Epithelial cell of proximal tubule (primary cell): ENCODE results near the gene HOXB6. TPM values are rescaled to one million over a fixed set of nuclear protein-coding genes. Genes with fewer than 3 reads are reported as not detected.

Experiments
- DNase-seq: peaks from one replicate; pipeline ENCODE4 v3.0.0-alpha.2; 2011; ENCODE audit warnings: low read depth
- H3K4me3 ChIP-seq: 2 replicates; pipeline ENCODE4 v1.5.1; 2011; ENCODE audit warnings: low read depth, mild to moderate bottlenecking, low read length
- CTCF ChIP-seq: conservative IDR thresholded peaks from 2 replicates; pipeline ENCODE4 v1.5.1; 2012; ENCODE audit warnings: low read depth, mild to moderate bottlenecking, low read length
- total RNA-seq: library from RNA; depleted of rRNA; stranded (reverse); fragments of >200 nt; gene quantifications from 2 replicates; pipeline ENCODE4 v1.2.3, GENCODE V29; 2015

HOXB6 gene
- total RNA-seq, 1 donor from 2014 or later, result 55.6 TPM

- peak overlapping the region; percentile 74 for H3K4me3 ChIP-seq
- no peak for DNase-seq
Observed at GRCh38 chr17:48578616-48579470, 25.9 kb downstream of the HOXB6 start.

GRCh38 chr17:48577946-48578615 lies 26.7 kb downstream of the HOXB6 start, which contains the start of gene HOXB4:
Gene HOXB4 (minus strand): TSS chr17:48578350. CDS start chr17:48578319, 31 bp downstream.
- peak within 1 kb of the TSS; percentile 74 for H3K4me3 ChIP-seq
- no peak for DNase-seq
- no peak for TF ChIP-seq CTCF

More at GRCh38 chr17:48578616-48579470, 25.9 kb downstream of the HOXB6 start:
- TF ChIP-seq CTCF, result no peak

- no peak for DNase-seq
- H3K4me3 ChIP-seq, result peak overlapping the region; percentile 74
- TF ChIP-seq CTCF, result no peak
Observed at GRCh38 chr17:48577330-48577945, 27.3 kb downstream of the HOXB6 start.

GRCh38 chr17:48576479-48577309 lies 28.1 kb downstream of the HOXB6 start:
- H3K4me3 ChIP-seq, result peak overlapping the region; percentile 74
- TF ChIP-seq CTCF, result no peak
- no peak for DNase-seq

GRCh38 chr17:48575673-48576478 lies 28.9 kb downstream of the HOXB6 start:
- no peak for TF ChIP-seq CTCF
- no peak for DNase-seq
- H3K4me3 ChIP-seq, result peak overlapping the region; percentile 23
